HepG2 (cell line): ENCODE data around the gene FRMD1. TPM values are rescaled to one million over a fixed set of nuclear protein-coding genes. Genes with fewer than 3 reads are reported as not detected.

Experiments
- ATAC-seq: fragments of 200-7000 bp; cut with Tn5 transposase; 3 replicates; pipeline ENCODE4 v1.9.1; 2020; ENCODE audit warnings: mild to moderate bottlenecking, moderate library complexity
- BruUV-seq: library from RNA; stranded (reverse); fragments of 400-500 nt; replicated peaks from 2 replicates; lab custom pipeline; 2021; lab: Mats Ljungman, UMichigan
- CTCF ChIA-PET: fragments of 300-600 bp; formaldehyde crosslinking; extraction: SDS; loops from one replicate; lab custom pipeline; 2021; ENCODE audit warnings: low total read pairs, inconsistent platforms, low intra/inter-chr PET ratio; lab: Yijun Ruan, JAX
- POLR2A ChIA-PET: fragments of 350-600 bp; sonication (Branson Sonifier 250); formaldehyde crosslinking; loops from one replicate; lab custom pipeline; 2020; ENCODE audit warnings: antibody characterized with exemption, inconsistent platforms; lab: Yijun Ruan, JAX
- DNase-seq: peaks from one replicate; pipeline ENCODE4 v3.0.0-alpha.2; 2015; ENCODE audit warnings: low spot score
- FAIRE-seq: peaks from 3 replicates; lab custom pipeline; 2011; peaks lifted over from hg19 to GRCh38; lab: Jason Lieb, UNC
- H2AFZ ChIP-seq: one replicate; pipeline ENCODE4 v1.6.1; 2011; ENCODE audit warnings: low read length, inconsistent platforms
- H3K27ac ChIP-seq: fragments of 300-600 bp; 3 replicates; pipeline ENCODE4 v1.8.0; 2011; ENCODE audit warnings: mixed run types, mild to moderate bottlenecking, mixed read lengths, low read length, inconsistent platforms; ENCODE audit not compliant: insufficient read depth; ENCODE audit errors: extremely low read length
- H3K27me3 ChIP-seq, 2 experiments: fragments of 200-600 bp in 1 of 2; 2 replicates in 1 of 2; 3 replicates in 1 of 2; pipeline versions ENCODE4 v1.6.0 to v1.8.0; 2011; ENCODE audit warnings: low read length in 2 of 2, mild to moderate bottlenecking in 2 of 2, moderate library complexity in 2 of 2, inconsistent platforms in 1 of 2; ENCODE audit not compliant: insufficient read depth in 2 of 2, control insufficient read depth in 1 of 2
- H3K36me3 ChIP-seq, 2 experiments: fragments of 200-600 bp in 1 of 2; replicated peaks in 1 of 2; 2 replicates in 1 of 2; 3 replicates in 1 of 2; pipeline versions ENCODE4 v1.5.1 to v1.8.0; 2011; ENCODE audit warnings: low read length in 2 of 2, inconsistent platforms in 1 of 2; ENCODE audit not compliant: insufficient read depth in 2 of 2, control insufficient read depth in 1 of 2
- H3K4me1 ChIP-seq: 2 replicates; pipeline ENCODE4 v1.5.1; 2012; ENCODE audit warnings: low read length, inconsistent platforms; ENCODE audit not compliant: insufficient read depth
- H3K4me2 ChIP-seq: 2 replicates; pipeline ENCODE4 v1.6.0; 2011; ENCODE audit warnings: low read depth, low read length, inconsistent platforms
- H3K4me3 ChIP-seq, 3 experiments: fragments of 200-600 bp in 1 of 3; sonication (generic), shearing (Covaris generic) in 1 of 3; replicated peaks in 1 of 3; 2 replicates each; pipeline ENCODE4 v1.5.1; 2011 to 2016; ENCODE audit warnings: low read length in 3 of 3, inconsistent platforms in 2 of 3, low read depth in 2 of 3, mild to moderate bottlenecking in 2 of 3, control low read depth in 1 of 3, mixed read lengths in 1 of 3; ENCODE audit not compliant: insufficient read depth in 1 of 3
- H3K79me2 ChIP-seq: one replicate; pipeline ENCODE4 v1.6.1; 2011; ENCODE audit warnings: low read length, inconsistent platforms; ENCODE audit not compliant: insufficient read depth
- H3K9ac ChIP-seq: 2 replicates; pipeline ENCODE4 v1.6.0; 2011; ENCODE audit warnings: mild to moderate bottlenecking, low read depth, low read length, inconsistent platforms; ENCODE audit not compliant: insufficient read depth
- H3K9me3 ChIP-seq: 2 replicates; pipeline ENCODE4 v1.5.1; 2012; ENCODE audit warnings: mild to moderate bottlenecking, low read length
- H4K20me1 ChIP-seq: 2 replicates; pipeline ENCODE4 v1.6.0; 2011; ENCODE audit warnings: inconsistent platforms, mild to moderate bottlenecking, low read length, moderate library complexity; ENCODE audit not compliant: insufficient read depth
- DPF2 ChIP-seq: sonication (generic); formaldehyde crosslinking; IDR thresholded peaks from 2 replicates; pipeline ENCODE4 v1.4.0; 2020; ENCODE audit warnings: mild to moderate bottlenecking, low read depth, missing genetic modification reagents, borderline replicate concordance
- E2F5 ChIP-seq: sonication (generic); formaldehyde crosslinking; conservative IDR thresholded peaks from 2 replicates; pipeline ENCODE4 v1.4.0; 2020; ENCODE audit warnings: missing genetic modification reagents
- GATA4 ChIP-seq: sonication (generic); IDR thresholded peaks from 2 replicates; pipeline ENCODE4 v1.6.1; 2016; ENCODE audit warnings: antibody characterized with exemption, low read depth, borderline replicate concordance
- ZSCAN5A ChIP-seq: sonication (generic); formaldehyde crosslinking; IDR thresholded peaks from 2 replicates; pipeline ENCODE4 v1.8.0; 2022; ENCODE audit warnings: mild to moderate bottlenecking, missing genetic modification reagents, borderline replicate concordance
- WGBS: methylation state at CpG from one replicate; pipeline ENCODE4 v1.1.6; 2017; ENCODE audit warnings: low lambda C conversion rate; 5-methylcytosine and 5-hydroxymethylcytosine counted together
- in situ Hi-C: cut with HindIII; loops from 2 replicates; pipeline ENCODE4 v1.10.0; 2017; ENCODE audit warnings: low pct_unique_long_range_greater_than_20kb; ENCODE audit not compliant: extremely low pct_ligation_motif_present
- intact Hi-C: fragments of 100-400 bp; cut with micrococcal nuclease; formaldehyde crosslinking; loops from one replicate; pipeline ENCODE4 v1.10.0; 2022; ENCODE audit not compliant: unreplicated experiment
- polyA plus RNA-seq, 8 experiments: library from polyadenylated mRNA; depleted of rRNA in 3 of 8; stranded (reverse) in 7 of 8; unstranded in 1 of 8; fragments of >200 nt; fragmentation: Illumina TruSeq in 4 of 8; extraction: Trizol in 4 of 8; gene quantifications; 2 replicates each; pipeline versions ENCODE4 v1.2.1 to v1.2.3, GENCODE V29; 2011 to 2016; ENCODE audit warnings: low read depth in 4 of 8, missing spikeins in 1 of 8, mixed read lengths in 1 of 8; ENCODE audit not compliant: insufficient read depth in 1 of 8
- total RNA-seq, 5 experiments: library from RNA; depleted of rRNA; stranded (reverse); fragments of >200 nt; fragmentation: Illumina TruSeq; extraction: Trizol; gene quantifications; 2 replicates each; pipeline ENCODE4 v1.2.3, GENCODE V29; 2016; ENCODE audit warnings: low read depth in 1 of 5

FRMD1 gene
- total and polyA plus RNA-seq, 2 of the 13 experiments (the other 11 are each of a cell fraction or from before 2014, with no cell fraction given), result 0.01 TPM; not detected in 1

GRCh38 chr6:168055696-168056489, 23.1 kb downstream of the FRMD1 start:
- in situ Hi-C loops, result loop anchor here (10.0 kb wide), 1 partner anchor 79 kb away; no protein-coding TSS in a partner anchor
- FAIRE-seq, result no peak
- DNase-seq, result no peak

More at GRCh38 chr6:168055696-168056489, 23.1 kb downstream of the FRMD1 start:
- Histone ChIP-seq H4K20me1 (no peaks in the 10 kb centered on the region), H3K36me3 (no peaks in the 10 kb centered on the region), H3K9me3 (no peaks in the 10 kb centered on the region), H3K4me2 (no peak overlapping the region), H3K79me2 (no peaks in the 10 kb centered on the region), H2AFZ (no peak overlapping the region), H3K27me3 (peaks cover 23 to 65% of the 10 kb centered on the region in 2 experiments), H3K4me1 (peaks cover 5% of the 10 kb centered on the region; the same call in 1 of the 2 replicates), H3K27ac (no peak overlapping the region)
- CTCF ChIA-PET, result no interaction called here
- POLR2A ChIA-PET, result no interaction called here
- intact Hi-C loops, result no loop called here
- 52% methylated on average over 12 of the region's 22 CpGs for WGBS
- no peak for ATAC-seq
- TF ChIP-seq ZSCAN5A (CRISPR knock-in tag) (no peak), E2F5 (CRISPR knock-in tag) (no peak), GATA4 (no peak), DPF2 (no peak)
- TF ChIP-seq, all 625 proteins: peak for 0
- H3K4me3 ChIP-seq, result no peak overlapping the region
- no TSS peak for BruUV-seq
- no peak overlapping the region for H3K9ac ChIP-seq
